ENCODE results near the gene INPP5A.
A peak's percentile ranks its signal among the peaks of the same experiment; 100 is the strongest.
"Not testable (repeated sequence)": the region's sequence is repeated elsewhere in the genome, so short reads cannot be mapped to it uniquely, and the experiment has no call there.

The INPP5A gene

DNA sequence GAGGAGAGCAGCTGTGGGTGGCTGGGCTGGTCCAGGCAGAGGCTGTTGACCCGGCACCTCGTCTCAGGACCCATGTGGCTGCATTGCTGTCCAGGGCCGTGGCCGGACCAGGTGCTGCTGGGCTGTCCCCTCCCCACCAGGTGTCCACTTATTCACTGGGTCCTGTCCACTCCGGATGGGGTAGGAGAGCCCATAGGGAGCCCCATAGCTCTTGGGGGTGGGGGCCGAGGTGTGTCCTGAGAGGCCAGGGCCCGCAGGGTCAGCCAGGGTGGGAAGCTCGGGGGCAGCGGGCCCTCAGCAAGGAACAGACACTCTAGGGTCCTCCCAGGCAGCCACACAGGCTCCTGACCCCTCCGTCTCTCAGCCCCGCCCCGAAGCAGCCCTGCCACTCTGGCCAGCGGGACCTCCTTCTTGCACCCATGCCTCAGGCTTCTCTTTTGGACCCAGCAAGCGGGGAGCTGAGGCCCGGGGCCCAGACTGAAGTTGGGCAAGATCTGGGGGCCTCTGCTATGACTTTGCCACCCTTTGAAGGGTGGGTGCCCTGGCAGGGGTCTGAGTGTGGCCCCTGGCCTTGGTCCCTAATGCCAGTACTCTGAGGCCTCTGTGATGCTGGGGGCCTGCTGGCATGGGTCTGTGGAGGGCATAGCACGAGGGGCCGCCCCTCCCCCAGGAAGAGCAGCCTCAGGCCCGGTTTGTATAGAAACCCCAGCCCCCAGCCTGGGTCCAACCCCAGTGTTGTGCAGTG, 162.0 kb downstream of the INPP5A start:
- no peak for DNase-seq

DNA sequence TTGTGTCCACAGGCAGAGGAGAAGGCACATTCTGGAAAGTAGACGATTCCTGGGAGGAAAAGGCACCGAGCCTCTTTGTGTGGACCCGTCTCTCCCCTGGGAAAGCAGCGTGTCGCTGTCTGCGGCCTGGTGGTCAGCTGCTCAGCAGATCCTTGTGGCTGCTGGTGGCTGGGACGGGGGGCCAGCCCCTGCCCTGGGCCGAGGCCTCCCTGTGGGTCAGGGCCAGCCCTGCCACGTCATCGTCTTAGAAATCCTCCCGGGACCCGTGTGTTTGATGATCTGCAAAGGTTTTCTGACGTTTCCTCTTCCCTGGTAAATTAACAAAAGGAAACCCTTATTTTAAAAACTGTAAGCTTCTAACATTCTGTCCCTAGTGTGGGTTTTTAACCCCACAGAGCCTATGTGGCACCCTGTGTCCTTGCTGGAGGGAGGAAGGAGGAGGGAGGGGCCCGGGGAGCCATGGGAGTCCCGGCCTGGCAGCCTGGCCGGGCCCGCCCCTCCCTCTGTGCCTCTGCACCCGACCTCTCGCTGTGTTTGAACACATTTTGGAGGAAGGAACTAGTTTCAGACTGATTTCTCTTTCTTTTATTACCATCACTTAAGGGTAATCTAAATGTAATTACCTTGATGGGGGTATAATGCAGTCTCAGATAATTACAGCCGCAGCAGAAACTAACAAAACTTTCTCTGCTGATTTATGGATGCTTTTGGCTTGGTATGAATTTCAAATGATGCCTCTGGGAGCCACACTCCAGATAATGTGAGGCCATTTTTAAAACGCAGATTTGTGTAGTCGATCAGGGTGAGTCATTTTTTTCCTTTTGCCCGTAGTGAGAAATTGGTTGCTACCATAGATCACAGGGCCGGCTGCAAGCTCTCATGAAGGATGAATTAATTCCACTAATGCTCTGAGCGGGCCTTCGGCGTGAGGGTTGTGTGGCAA, 162.8 kb downstream of the INPP5A start:
- peak; percentile 39 for DNase-seq

GRCh38 chr10:132701099-132701845, 163.7 kb downstream of the INPP5A start:
- DNase-seq = no peak

- no peak for DNase-seq
Measured at GRCh38 chr10:132701846-132702190, 164.2 kb downstream of the INPP5A start.

GRCh38 chr10:132702601-132703418, 165.2 kb downstream of the INPP5A start:
- no peak for DNase-seq

DNA sequence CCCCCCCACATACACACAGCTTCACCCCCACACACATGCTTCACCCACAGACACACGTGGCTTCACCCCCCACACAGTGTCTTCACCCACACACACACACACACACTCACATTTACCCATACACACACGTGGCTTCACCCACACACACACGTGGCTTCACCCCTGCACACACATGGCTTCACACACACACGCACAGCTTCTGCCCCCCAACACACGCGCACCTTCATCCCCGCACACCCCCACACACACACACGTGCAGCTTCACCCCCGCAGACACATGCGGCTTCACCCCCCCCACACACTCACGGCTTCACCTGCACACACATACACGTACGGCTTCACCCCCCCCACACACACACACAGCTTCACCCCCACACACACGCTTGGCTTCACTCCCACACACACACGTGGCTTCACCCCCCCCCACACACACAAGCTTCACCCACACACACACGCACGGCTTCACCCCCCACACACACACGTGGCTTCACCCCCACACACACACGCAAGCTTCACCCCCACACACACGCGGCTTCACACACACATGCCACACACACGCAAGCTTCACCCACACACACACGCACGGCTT, 165.9 kb downstream of the INPP5A start:
- no peak for DNase-seq

DNA sequence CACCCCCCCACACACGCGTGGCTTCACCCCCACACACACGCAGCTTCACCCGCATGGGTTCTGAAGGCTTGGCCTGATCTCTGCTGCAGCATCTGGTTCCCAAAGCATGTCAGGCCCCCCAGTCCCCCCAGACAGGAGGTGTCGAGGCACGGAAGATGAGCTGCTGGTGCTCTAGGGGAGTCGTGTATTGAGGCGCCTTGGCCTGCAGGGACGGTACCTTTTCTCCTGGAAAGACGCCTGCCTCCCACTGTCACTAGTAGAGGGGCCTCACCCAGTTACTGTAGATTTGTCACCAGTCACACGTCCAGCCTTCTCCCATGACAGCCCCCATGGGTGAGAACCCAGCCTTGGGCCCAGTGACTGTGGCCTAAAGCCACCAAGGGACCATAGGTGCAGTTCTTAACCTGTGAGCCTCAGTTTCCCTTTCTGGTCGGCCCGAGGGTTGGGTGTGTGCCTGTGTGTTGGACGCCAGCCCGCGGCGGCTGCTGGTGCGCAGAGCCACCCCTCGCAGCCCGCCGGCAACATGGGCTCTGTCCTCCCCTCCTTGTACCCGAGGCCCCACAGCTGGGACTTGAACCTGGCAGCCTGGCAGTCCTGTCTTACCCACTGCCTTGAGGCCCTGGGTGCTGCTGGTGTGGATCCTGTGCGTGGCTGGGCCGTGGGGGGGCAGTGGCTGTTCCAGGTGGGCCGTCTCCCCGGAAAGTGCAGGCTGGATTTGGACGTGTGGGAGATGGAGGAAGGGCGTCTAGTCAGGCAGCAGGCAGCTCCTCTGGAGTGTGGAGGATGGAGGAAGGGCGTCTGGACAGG, 166.6 kb downstream of the INPP5A start:
- DNase-seq = no peak

- not testable (repeated sequence) for DNase-seq
Measured at GRCh38 chr10:132704815-132705064, 167.2 kb downstream of the INPP5A start.

- no peak for DNase-seq
Measured at GRCh38 chr10:132705173-132705572, 167.6 kb downstream of the INPP5A start.

GRCh38 chr10:132705943-132706342, 168.4 kb downstream of the INPP5A start:
- no peak for DNase-seq

DNA sequence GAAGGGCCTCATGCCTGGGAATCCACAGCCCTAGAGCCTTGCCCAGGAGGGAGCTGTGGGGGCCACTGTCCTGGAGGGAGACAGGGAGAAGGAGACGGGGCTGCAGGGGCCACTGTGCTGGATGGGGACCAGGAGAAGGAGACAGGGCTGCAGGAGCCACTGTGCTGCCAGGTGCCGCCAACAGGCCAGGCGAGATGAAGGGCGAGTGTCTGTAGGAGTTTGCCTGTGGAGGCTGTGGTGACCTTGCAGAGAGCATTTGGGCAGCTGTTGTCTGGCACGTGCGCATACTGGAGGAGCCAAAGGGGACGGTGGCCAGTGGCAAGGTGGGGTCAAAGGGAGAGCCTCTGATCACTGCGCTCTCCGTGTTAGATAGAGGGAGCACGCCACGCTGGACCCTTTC, 169.1 kb downstream of the INPP5A start:
- DNase-seq = no peak

DNA sequence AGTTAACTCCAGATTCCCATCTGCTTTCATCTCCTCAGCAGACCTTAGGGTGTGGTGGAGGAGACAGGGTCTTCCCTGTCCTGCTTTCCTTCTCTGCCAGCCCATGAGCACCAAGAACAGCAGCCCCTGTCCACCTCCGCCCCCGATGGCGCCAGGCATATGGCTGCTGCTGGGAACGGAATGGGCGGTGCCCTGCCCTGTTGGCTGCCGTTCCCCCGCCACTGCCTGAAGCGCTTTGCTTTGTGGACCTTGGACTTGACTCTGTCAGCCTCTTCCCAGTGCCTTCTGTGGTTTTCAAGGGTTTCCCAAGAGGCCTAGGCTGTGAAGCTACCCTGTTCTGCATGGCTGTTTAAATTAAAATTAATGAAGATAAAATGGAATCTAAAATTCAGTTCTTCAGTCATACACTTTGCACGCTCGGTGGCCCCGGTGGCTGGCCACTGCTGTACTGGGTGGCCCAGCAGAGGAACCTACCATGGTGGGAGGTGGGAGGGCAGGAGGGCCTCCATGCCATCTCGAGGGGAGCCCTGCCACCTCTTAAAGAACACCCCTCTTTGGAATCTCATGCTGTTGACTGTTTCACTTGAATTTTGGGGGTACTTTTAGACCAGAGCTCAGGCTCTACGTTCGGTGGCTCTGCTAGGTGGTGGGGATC, 169.7 kb downstream of the INPP5A start:
- DNase-seq = no peak

DNA sequence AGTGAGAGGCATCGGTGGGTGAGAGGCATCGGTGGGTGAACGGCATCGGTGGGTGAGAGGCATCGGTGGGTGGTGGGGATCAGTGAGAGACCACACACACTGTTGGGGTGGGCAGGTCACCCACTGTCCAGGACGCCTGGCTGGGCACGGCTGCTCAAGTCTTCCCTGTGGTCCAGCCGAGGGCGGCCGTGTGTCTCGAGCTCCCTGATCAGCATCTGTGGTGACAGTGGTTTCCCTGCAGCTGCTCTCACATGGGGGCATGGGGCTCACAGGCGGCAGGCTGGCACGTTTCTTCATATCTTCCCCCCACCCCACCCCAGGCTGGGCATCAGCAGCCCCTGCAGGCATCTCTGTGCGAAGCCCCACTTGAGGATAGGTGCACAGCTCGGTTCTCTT, 170.2 kb downstream of the INPP5A start:
- DNase-seq = no peak

- no peak for DNase-seq
Measured at GRCh38 chr10:132708441-132708840, 170.9 kb downstream of the INPP5A start.

DNA sequence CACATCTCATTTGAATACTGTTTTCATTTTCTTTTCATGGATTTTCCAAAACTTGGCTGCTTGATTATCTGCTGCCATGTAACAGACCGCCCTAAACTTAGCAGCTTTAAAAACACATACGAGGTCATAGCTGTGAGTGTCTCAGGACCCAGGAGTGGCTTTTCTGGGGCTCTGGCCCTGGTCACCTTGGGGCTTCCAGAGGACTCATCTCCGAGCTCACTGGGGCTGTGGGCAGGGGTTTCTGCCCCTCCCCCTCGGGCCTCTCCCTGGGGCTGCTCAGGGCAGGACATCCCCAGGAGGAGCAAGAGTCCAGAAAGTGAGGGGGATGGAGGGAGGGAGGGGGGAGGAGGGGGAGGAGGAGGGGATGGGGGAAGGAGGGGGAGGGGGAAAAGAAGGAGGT, 171.3 kb downstream of the INPP5A start:
- DNase-seq = no peak

GRCh38 chr10:132709471-132709951, 171.9 kb downstream of the INPP5A start:
- no peak for DNase-seq

DNA sequence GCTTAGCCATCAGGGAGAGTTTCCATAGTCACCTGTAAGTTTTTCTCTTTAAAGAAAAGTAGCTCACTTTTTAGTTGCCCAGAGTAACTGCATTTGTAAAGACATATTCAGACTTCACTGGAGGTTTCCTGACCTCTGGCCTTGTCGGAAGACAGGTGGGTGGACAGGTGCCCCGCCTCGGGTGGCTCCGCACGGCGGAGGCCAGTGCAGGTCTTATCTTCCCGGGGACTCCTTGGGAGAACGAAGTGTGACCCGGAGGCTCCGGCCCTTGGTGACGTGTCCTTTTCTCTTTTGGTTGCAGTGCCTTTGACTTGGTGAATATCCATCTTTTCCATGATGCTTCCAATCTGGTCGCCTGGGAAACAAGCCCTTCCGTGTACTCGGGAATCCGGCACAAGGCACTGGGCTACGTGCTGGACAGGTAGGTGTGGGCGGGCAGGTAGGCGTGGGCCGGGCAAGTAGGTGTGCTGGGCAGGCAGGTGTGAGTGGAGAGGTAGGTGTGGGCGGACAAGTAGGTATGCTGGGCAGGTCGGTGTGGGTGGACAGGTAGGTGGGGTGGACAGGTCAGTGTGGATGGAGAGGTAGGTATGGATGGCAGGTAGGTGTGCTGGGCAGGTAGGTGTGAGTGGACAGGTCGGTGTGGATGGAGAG, 172.6 kb downstream of the INPP5A start:
- no peak for DNase-seq

DNA sequence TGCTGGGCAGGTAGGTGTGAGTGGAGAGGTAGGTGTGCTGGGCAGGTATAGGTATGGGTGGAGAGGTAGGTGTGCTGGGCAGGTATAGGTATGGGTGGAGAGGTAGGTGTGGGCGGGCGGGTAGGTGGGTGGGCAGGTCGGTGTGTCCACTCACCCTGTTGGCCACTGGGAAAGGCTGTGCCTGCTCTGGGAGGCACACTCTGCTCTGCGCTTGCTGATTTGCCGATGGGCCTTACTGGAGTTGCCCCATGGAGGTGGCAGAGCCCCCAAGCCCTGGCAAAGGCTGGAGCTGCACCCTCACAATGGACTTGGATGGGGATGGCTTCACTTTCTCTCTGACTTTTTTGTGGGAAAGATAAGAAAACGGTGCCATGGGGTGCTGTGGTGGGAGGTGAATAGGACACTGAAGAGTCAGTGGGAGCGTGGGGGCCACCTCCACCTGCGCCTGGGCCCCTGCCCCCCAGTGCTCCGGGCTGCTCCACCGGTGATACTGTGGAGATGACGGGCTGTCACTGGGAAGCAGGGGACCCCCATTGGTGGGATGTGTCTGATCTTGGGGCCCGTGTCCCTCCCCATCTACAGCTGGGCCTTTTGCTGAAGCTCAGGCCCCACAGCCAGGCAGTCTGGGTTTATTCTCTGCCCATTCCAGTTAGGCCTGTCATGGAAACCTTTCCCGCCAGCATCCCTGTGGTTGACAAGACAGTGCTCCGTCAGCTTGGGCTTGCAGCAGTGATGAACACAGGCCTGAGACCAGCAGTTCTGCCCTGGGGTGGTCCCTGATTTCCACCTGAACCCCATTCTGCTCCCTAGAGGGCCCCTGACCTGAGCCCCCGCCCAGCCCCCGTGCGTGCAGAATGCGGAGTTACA, 173.4 kb downstream of the INPP5A start:
- no peak for DNase-seq

DNA sequence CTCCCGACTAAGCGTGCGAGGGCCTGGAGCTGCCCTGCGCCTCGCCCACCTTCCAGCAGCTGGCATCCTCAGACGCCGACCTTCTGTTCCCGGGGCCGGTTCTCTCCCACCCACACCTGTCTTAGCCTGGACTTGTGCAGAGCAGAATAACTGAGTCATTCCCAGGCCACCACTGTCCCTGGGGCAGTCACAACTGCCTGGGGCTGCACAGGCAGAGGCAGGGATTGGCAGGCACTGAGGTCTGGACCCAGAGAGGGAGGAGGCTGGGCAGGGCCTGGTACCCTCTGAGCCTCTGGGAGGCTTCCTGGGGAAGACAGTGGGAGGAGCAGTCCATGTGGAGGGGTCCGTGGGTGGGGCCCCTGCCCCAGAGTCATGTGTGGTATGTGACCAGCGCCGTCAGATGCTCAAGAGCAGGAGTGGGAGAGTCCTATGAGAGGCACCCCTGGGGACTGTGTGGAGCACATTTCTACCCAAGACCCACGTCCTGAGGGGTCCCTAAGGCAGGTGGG, 174.1 kb downstream of the INPP5A start:
- no peak for DNase-seq
